Measurements from ENCODE around the gene STK16.

The STK16 gene

DNA sequence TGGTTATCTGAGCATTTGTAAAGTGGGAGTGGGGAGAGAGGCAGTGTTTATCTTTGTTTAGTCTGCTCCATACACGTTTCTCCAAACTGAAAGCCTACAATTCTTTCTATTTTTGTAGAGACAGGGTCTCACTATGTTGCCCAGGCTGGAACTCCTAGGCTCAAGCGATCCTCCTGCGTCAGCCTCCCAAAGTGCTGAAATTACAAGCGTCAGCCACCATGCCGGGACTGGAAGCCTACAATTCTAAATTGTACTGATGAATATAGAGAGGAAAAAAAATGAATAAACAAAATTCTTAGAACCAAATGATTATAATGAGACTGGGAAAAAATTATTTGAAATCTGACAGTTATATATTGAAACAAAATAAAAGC, 40.1 kb upstream of the STK16 start:
- TF ChIP-seq, protein P1, sequence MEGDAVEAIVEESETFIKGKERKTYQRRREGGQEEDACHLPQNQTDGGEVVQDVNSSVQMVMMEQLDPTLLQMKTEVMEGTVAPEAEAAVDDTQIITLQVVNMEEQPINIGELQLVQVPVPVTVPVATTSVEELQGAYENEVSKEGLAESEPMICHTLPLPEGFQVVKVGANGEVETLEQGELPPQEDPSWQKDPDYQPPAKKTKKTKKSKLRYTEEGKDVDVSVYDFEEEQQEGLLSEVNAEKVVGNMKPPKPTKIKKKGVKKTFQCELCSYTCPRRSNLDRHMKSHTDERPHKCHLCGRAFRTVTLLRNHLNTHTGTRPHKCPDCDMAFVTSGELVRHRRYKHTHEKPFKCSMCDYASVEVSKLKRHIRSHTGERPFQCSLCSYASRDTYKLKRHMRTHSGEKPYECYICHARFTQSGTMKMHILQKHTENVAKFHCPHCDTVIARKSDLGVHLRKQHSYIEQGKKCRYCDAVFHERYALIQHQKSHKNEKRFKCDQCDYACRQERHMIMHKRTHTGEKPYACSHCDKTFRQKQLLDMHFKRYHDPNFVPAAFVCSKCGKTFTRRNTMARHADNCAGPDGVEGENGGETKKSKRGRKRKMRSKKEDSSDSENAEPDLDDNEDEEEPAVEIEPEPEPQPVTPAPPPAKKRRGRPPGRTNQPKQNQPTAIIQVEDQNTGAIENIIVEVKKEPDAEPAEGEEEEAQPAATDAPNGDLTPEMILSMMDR (IDR thresholded peaks at IDR 0.05; ENCODE audit: borderline replicate concordance, control extremely low read depth, extremely low read depth, insufficient read depth, missing control alignments): no peak
- no peak for DNase-seq (ENCODE audit: low spot score)
- in situ Hi-C loops (cut with MboI; ENCODE audit: low sequenced_read_pairs, unreplicated experiment): no loop called here

DNA sequence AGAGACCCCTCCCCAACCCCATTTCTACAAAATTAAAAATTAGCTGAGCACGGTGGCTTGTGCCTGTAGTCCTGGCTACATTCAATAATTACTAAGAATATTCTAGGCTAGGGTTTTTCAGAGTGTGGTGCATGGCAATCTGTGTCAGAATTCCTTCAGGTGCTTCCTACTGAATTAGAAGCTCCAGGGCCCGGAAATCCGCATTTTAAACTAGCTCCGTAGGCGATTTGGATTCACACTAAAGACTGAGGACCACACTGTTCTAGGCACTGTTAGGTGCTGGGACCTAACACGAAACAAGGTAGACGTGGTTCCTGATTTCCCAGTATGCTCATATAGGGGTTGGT, 39.3 kb upstream of the STK16 start:
- TF ChIP-seq, protein P1 (IDR thresholded peaks at IDR 0.05; ENCODE audit: borderline replicate concordance, control extremely low read depth, extremely low read depth, insufficient read depth, missing control alignments): no peak
- in situ Hi-C loops (cut with MboI; ENCODE audit: low sequenced_read_pairs, unreplicated experiment): no loop called here

DNA sequence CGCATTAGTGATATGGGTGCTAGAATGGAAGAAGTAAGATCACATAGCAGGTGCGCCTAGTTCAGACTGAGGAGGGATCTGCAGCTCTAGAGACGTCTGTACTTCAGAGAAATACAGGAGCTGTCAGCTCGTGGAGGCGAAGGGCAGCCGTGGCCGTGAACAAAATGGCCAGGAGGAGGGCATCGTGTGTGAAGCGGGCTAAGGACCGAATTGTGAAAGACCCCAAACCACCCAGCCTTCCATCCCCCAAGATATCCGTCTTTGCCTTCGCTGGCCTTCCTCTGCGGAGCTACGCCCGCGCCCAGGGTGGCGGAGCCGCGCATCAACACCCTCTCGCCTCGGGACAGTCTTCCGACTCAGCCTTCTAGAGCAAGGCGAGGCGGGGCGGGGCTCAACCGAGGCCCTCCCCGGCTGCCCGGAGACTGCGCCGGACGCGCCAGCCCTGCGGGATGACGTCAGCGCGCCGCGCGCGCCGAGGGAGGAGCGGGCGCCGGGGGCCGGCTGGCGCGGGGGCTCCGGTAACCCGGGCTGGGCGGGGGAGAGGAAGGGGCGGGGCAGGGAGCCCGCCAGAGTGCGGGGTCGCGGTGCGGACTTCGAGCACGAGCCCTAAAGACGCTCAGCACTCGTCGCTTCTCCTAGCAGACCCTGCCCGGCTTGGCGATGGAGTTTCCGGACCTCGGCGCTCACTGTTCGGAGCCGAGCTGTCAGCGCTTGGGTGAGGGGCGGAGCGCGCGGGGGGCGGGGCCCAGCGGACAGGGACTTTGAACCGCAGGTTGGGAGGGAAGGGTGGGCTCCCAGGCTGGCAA, 38.7 kb upstream of the STK16 start, which contains the start of gene ZFAND2B:
Gene ZFAND2B (plus strand): TSS at position 455 of the 806 bp plus-strand sequence. CDS start 206 bp downstream, at position 661.
- in situ Hi-C loops (cut with MboI; ENCODE audit: low sequenced_read_pairs, unreplicated experiment): no loop called here
- peak; percentile 100 for DNase-seq (ENCODE audit: low spot score)
- TF ChIP-seq, protein P1 (IDR thresholded peaks at IDR 0.05; ENCODE audit: borderline replicate concordance, control extremely low read depth, extremely low read depth, insufficient read depth, missing control alignments): no peak

More for the DNA sequence above, 39.3 kb upstream of the STK16 start:
- no peak for DNase-seq (ENCODE audit: low spot score)

DNA sequence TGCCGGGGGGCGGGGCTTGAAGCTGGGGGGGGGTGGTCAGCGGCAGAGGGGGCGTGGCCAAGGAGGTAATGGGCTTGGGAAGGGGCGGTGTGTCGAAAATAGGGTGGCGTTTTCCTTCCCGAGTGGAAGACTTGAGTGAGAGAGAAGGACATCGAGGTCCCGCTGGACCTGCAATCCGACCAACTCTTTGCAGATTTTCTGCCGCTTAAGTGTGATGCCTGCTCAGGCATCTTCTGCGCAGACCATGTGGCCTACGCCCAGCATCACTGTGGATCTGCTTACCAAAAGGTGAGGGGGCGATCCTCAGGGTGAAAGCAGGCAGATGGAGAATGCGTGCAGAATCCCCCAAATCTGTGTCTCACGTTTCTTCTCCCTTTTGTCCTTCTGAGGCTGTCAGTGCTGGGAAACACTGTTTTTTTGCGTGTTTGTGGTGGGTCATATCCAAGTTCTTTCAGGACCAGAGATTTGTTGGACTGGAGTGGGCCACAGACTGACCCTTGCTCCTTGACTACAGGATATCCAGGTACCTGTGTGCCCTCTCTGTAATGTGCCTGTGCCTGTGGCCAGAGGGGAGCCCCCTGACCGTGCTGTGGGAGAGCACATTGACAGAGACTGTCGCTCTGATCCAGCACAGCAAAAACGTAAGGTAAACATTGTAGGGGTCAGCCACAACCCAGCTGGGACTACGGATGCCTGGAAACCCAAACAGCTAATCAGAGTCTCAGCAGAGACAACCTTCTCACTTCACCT, 38.0 kb upstream of the STK16 start:
- no peak for DNase-seq (ENCODE audit: low spot score)
- TF ChIP-seq, protein P1 (IDR thresholded peaks at IDR 0.05; ENCODE audit: borderline replicate concordance, control extremely low read depth, extremely low read depth, insufficient read depth, missing control alignments): no peak
- in situ Hi-C loops (cut with MboI; ENCODE audit: low sequenced_read_pairs, unreplicated experiment): no loop called here

DNA sequence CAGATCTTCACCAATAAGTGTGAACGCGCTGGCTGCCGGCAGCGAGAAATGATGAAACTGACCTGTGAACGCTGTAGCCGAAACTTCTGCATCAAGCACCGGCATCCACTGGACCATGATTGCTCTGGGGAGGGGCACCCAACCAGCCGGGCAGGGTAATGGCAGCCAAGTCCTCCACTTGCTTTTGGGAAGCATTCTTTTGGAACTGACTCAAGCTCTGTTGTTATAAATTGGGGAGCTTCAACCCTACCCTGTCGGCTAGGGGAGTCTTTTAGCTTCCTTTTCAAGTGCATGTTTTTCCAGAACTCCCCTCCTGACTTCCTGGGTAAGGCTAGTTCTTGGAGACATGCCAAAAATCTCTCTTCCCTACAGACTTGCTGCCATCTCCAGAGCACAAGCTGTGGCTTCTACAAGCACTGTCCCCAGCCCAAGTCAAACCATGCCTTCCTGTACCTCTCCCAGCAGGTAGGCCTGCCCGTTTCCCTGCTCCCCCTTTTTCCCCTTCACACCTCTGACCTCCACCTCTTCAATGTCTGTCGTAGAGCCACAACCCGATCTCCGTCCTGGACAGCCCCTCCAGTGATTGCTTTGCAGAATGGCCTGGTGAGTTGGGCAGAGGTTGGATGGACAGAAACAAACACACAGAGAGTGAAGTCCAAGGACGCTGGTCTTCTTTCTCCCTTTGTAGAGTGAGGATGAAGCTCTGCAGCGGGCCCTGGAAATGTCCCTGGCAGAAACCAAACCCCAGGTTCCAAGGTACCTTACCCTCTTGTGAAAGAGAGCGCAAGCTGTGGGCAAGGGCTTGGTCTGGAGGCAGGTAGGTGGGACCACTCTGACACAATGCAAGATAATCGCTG, 37.2 kb upstream of the STK16 start:
- in situ Hi-C loops (cut with MboI; ENCODE audit: low sequenced_read_pairs, unreplicated experiment): no loop called here
- TF ChIP-seq, protein P1 (IDR thresholded peaks at IDR 0.05; ENCODE audit: borderline replicate concordance, control extremely low read depth, extremely low read depth, insufficient read depth, missing control alignments): no peak
- DNase-seq (ENCODE audit: low spot score): no peak
